Erythroblast (primary cell): ENCODE results near the gene CCDC93.

Experiments used
- GATA1 ChIP-seq: IDR thresholded peaks from 2 replicates; pipeline ENCODE4 v1.6.1; 2011; ENCODE audit warnings: low read depth, mild to moderate bottlenecking, control low read depth, low read length, moderate library complexity
- POLR2A ChIP-seq: IDR thresholded peaks from 2 replicates; pipeline ENCODE4 v1.6.1; 2011; ENCODE audit warnings: mild to moderate bottlenecking, low read length

- TF ChIP-seq POLR2A (no peak), GATA1 (no peak)
Measured at GRCh38 chr2:118006861-118007260, 7.0 kb downstream of the CCDC93 start.
